ENCODE data around the gene DHRS3.
"Not testable (repeated sequence)": the region's sequence is repeated elsewhere in the genome, so short reads cannot be mapped to it uniquely, and the experiment has no call there.

DHRS3 gene

DNA sequence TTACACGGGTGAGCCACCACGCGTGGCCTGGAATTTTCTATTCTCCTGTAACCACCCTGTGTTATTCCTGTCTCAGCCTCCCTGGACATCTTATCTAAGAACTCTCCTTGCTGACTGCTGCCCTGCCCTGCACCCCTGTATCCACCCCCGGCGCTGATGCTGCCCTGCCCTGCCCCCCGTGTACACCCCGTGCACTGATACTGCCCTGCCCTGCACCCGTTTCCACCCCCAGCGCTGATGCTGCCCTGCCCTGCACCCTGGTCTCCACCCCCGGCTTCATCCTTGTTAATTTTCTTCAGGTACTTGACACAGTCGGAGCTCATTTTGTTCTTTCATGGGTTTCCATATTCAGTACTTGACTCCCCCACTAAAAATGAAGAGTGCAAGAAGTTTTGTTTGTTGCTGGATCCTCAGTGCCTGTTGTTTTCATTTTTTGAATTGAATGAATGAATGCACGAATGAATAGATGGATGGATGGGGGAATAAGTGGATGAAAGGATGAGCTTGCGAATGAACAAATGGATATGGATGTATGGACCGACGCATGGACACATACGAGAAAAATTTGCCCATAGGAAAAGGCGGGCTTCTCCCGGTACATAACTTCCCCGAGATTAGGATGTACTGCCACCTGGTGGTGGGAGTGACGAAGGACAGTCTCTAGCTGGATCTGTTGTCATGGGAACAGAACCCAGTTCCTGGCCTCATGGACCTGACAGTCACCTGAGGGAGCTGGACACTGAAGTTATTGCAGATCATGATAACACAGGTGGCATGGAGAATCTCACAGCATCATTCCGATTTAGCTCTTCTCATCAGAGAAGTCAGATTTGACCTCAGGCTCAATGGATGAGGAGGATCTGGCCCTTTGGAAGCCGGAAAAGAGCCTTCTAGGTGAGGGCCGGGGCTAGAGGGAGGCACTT is 40.8 kb upstream of the DHRS3 start:
- H3K4me3 ChIP-seq (ENCODE audit: control insufficient read depth, low read depth, low read length) = no peak overlapping the region
- peak; percentile 27 for DNase-seq (ENCODE audit: low read depth)
- TF ChIP-seq CTCF (IDR thresholded peaks at IDR 0.05; ENCODE audit: control insufficient read depth, insufficient read depth, low read depth, low read length, missing control alignments) = peak; percentile 91

GRCh38 chr1:12657885-12658512 is 40.0 kb upstream of the DHRS3 start:
- not testable (repeated sequence) for DNase-seq (ENCODE audit: low read depth); H3K4me3 ChIP-seq (ENCODE audit: control insufficient read depth, low read depth, low read length)

GRCh38 chr1:12657060-12657884 is 39.3 kb upstream of the DHRS3 start:
- no peak for TF ChIP-seq CTCF (IDR thresholded peaks at IDR 0.05; ENCODE audit: control insufficient read depth, insufficient read depth, low read depth, low read length, missing control alignments)
- H3K4me3 ChIP-seq (ENCODE audit: control insufficient read depth, low read depth, low read length) = no peak overlapping the region

GRCh38 chr1:12656575-12656974 is 38.6 kb upstream of the DHRS3 start:
- no peak overlapping the region for H3K4me3 ChIP-seq (ENCODE audit: control insufficient read depth, low read depth, low read length)
- TF ChIP-seq CTCF (IDR thresholded peaks at IDR 0.05; ENCODE audit: control insufficient read depth, insufficient read depth, low read depth, low read length, missing control alignments) = no peak
- DNase-seq (ENCODE audit: low read depth) = no peak

More at GRCh38 chr1:12657060-12657884, 39.3 kb upstream of the DHRS3 start:
- no peak for DNase-seq (ENCODE audit: low read depth)

DNA sequence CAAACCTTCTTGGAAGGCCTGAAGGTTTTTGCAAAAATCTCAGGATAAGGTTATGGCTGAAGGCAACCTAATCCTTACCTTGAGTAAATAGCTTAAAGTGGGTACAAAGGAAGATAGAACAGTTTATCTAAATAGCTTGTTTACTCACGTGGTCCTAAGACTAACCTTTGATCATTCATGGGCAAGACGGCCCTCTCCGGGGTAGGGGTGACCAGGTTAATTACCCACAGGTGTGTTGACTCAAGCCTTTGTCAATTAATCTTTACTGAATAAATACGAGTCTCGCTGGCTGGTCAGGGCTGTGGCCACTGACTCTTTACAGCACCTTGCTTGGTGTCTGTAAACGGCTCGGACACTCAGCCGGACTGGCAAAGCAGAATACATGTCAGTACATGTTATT is 36.6 kb upstream of the DHRS3 start:
- no peak for DNase-seq (ENCODE audit: low read depth)
- H3K4me3 ChIP-seq (ENCODE audit: control insufficient read depth, low read depth, low read length) = no peak overlapping the region
- no peak for TF ChIP-seq CTCF (IDR thresholded peaks at IDR 0.05; ENCODE audit: control insufficient read depth, insufficient read depth, low read depth, low read length, missing control alignments)

DNA sequence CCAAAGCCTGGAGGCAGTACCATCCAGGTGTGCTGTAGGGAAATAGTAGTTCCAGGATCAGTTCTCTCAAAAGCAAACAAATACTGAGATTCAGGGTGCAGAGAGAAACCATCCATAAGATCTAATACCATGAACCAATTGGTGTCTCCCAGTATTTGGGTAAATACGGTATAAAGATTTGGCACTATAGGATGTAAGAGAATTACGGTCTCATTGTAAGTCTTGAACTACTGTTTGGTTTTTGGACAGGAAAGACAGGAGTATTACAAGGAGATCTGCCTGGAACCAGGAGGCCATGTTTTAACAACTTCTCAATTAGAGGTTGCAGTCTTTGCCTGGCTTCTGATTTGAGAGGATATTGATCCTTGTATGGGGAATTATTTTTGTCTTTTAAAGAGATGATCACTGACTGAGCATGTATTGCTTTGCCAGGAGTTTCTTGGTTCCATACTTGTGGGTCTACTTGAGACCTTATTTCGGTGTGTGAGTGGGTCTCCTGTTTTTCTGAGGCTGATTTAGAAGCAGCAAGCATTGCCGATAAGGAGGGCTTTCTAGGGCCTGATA is 36.1 kb upstream of the DHRS3 start:
- DNase-seq (ENCODE audit: low read depth) = no peak
- H3K4me3 ChIP-seq (ENCODE audit: control insufficient read depth, low read depth, low read length) = no peak overlapping the region
- TF ChIP-seq CTCF (IDR thresholded peaks at IDR 0.05; ENCODE audit: control insufficient read depth, insufficient read depth, low read depth, low read length, missing control alignments) = no peak

All from AG09309 (cell line).